Uterus (tissue), 2 donors: ENCODE data around the gene HEXB.

Experiments
- CTCF ChIP-seq, 4 experiments: fragments of 200-600 bp in 2 of 4; fragments of 450-650 bp in 2 of 4; sonication (generic) in 2 of 4; IDR thresholded peaks; one replicate each; pipeline ENCODE4 v1.5.1; 2016 to 2019; ENCODE audit warnings: antibody characterized with exemption in 4 of 4, mild to moderate bottlenecking in 2 of 4, moderate library complexity in 1 of 4
- POLR2A ChIP-seq, 2 donors: fragments of 450-650 bp; IDR thresholded peaks; one replicate each; pipeline ENCODE4 v1.6.1; 2016; ENCODE audit warnings: antibody characterized with exemption in 2 of 2, mild to moderate bottlenecking in 1 of 2, moderate library complexity in 1 of 2

DNA sequence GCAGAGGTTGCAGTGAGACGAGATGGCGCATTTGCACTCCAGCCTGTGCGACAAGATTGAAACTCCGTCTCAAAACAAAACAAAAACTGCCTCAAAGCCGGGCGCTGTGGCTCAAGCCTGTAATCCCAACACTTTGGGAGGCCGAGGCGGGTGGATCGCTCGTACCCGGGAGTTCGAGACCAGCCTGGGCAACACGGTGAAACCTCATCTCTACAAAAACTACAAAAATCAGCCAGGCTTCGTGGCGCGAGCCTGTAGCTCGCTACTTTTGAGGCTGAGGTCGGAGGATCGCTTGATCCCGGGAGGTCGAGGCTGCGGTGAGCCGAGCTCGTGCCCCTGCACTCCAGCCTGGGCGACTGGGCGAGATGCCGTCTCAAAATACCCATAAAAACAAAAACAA is 80.9 kb downstream of the HEXB start:
- TF ChIP-seq CTCF (IDR thresholded peaks at IDR 0.05) (no peak), POLR2A (IDR thresholded peaks at IDR 0.05) (no peak)
